CD4-positive, alpha-beta T cell treated with Interleukin-15 for 1 hour (primary cell): ENCODE data around the gene GNAQ.
"Not testable (repeated sequence)": the region's sequence is repeated elsewhere in the genome, so short reads cannot be mapped to it uniquely, and the experiment has no call there.

Experiments used
- DNase-seq: peaks from one replicate; pipeline ENCODE4 v3.0.0-alpha.2; 2020

GNAQ gene

GRCh38 chr9:77865385-77866047 lies 166.1 kb downstream of the GNAQ start:
- DNase-seq, result no peak

DNA sequence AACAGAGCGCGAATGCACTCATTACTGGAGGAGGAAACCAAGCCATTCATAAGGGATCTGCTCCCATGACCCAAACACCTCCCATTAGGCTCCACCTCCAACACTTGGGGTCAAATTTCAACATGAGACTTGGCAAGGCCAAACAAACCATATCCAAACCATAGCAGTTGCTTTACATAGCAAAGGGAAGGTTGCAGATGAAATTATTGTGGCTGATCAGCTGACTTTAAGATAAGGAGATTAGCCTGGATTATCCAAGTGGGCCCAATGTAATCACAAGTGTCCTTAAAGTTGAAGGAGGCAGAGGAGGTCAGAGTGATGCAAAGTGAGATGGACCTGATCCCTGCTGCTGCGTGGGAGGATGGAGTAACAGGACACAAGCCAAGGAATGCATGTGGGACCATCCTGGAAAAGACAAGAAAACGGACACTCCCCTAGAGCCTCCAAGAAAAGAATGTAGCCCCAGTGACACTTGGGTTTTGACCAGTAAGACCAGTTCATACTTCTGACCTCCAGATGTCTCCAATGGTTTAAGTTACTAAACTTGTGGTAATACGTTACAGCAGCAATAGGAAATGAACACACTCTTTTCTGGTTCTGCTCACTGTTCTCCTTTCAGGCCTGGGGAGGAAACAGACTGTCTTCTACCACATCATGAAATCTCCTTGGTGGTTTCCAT lies 167.3 kb downstream of the GNAQ start:
- DNase-seq, result no peak

- DNase-seq, result not testable (repeated sequence)
Observed at GRCh38 chr9:77863638-77864037, 168.0 kb downstream of the GNAQ start.

GRCh38 chr9:77860953-77861352 lies 170.7 kb downstream of the GNAQ start:
- DNase-seq, result not testable (repeated sequence)

DNA sequence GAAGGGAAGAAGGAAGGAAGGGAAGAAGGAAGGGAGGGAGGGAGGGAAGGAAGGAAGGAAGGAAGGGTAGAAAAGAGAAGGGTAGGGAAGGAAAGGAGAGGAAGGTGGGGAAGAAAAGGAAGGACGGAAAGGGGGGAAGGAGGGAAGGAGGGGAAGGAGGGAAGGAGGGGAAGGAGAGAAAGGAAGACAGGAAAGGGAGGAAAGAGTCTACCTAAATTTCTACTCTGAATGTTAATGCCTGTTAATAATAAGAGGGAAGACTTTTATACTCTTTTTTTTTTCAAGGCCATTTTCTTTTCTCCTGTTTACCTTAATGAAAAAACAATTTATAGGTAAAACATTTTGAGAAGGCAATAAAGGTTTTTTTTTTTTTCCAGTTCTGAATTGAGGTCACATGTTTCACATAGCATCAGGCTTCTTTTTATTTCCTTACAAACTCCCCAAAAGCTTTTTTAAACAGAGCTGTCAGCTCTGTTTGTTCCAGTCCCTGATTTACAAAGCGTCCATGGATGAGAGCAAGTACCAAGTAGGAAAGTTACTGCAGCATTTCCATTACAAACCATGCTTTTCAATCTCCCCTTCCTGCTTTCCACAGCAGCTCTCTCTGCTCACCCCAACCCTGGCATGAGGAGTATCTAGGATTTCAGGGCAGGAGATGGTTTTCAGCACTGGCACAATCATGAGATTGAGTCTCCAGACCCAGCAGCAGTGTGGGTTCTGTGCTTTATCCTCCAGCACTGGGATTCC lies 173.9 kb downstream of the GNAQ start:
- no peak for DNase-seq

DNA sequence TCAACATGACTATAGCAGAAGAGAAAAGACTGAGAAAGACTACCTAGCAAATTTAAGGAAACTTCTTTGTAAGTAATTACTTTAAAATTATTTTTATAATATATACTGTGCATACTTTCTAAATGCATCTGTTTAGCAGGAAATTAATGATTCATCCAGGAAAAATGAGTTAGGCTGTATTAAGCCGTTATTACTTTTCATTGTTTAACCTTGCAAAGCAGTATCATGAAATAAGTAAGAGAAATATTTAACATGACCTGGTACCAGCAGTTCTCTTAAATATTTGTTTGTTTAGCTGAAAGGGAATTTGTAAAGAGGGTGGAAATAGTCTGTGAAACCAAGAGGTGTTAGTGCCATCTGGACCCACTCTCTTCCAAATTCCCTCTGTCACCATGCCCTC lies 175.0 kb downstream of the GNAQ start:
- no peak for DNase-seq

GRCh38 chr9:77854916-77855311 lies 176.7 kb downstream of the GNAQ start:
- DNase-seq, result no peak

DNA sequence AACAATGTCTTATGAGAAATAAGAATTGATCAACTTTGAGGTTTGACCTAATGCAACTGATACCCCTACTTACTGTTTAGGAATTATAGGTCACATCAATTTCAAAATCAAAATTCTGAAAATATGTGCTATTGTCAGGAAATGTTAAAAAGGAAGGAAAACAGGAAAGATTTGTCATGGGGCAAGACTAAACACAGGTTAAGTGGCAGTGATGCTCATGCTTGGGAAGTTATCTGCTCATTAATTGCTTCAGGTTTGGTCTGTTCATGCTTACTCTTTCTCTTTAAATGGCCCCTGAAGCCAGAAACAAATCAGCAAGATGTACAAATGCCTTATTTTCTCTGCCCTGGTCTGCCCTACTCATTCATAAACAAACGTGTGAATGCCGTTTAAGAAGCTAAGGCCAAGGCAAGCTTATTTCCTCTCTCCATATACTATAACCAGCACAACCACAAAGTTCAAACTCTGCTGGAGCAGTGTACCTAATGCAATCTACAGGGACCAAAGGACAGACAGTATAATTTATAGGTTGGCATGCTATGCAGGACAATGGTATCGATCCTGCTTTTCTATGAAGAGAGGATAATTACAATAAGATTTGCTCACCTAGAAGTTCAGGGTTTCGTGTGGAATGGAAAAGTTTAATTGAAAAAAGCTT lies 177.2 kb downstream of the GNAQ start:
- DNase-seq, result no peak

DNA sequence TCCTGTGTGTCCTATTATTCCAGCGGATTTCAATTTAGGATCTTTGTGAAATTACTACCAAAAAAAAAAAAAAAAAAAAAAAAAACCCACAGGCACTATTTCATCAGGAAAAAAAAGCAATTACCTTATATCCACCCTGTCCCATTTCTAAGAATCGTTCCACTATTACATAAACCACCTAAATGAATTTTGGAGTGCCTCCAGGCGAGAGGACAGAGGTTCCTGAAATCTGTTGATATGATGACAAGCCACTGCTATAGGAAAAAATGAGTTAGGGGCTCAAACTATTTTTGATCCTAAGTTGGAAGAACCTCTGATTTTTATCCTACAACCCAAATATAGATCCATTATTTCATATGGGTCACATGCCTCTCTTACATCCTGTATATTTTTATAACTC lies 177.9 kb downstream of the GNAQ start:
- DNase-seq, result no peak

GRCh38 chr9:77851882-77852595 lies 179.6 kb downstream of the GNAQ start:
- DNase-seq, result no peak

DNA sequence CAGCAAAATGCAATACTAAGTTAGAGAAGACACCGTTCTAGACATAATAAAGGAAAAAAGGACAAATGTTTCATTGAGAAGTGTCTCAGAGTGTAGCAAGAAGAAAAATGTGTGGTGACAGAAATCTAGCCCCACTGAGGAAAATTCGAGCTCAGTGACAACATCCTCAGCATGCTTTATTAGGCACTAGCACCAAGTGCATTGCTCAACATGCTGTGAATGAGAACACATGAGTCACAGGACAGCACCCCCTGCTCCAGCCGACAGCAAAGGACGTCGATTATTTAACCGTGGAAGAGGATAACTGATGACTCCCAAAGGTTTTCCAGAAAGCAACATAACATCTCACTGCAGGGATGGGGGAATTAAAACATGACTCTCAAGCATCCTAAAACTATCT lies 182.7 kb downstream of the GNAQ start:
- peak; percentile 35 for DNase-seq

DNA sequence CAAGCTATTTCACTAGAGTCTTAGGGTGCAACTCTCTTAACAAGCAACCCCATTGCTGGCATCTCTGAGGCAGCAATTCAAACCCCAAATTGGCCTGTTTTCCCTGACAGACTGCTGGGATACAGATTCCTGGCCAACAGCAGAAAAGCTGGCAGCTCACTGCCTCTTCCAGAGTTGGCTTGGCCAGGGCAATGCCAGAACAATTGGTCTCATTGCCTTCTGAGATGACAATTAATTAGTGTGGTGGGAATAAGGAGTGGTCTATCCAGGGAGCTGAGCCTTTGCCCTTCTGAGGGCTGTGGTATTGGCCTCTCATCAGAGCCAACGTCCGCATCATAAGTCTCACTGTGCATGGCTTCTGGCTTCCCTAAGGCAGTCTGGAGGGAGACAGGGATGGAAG lies 183.2 kb downstream of the GNAQ start:
- DNase-seq, result no peak

DNA sequence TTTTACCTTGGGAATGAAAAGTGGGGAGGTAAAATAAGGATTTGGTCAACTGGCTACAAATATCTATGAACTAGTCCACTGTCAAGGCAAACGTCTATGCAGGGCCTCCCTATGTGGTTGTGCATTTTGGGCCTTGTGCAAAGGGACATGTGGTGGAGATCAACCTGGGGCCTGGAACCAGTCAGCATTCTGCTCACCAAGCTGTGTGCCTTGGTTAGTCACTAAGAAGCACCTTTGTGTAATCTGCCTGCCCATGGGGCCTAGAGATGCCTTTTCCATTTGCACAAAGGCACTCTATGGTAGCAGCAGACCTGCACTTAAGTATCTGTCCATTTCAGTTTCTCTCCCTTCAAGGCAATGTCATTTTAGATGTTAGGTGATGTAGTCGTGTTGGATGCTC lies 184.0 kb downstream of the GNAQ start:
- DNase-seq, result no peak

- no peak for DNase-seq
Observed at GRCh38 chr9:77847059-77847499, 184.5 kb downstream of the GNAQ start.

DNA sequence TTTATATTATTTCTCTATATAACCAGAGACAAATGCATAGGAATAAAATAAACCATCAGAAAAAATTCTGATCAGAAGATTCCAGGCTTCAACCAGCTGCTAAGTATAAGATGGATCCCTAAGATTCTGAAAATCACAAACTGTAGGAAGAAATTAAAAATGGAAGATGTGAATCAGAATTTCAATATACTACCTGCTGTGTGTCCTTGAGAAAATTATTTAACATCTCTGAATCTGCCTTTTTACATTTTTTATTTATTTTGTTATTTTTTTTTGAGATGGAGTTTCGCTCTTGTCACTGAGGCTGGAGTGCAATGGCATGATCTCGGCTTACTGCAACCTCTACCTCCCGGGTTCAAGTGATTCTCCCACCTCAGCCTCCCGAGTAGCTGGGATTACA lies 187.2 kb downstream of the GNAQ start:
- DNase-seq, result no peak

DNA sequence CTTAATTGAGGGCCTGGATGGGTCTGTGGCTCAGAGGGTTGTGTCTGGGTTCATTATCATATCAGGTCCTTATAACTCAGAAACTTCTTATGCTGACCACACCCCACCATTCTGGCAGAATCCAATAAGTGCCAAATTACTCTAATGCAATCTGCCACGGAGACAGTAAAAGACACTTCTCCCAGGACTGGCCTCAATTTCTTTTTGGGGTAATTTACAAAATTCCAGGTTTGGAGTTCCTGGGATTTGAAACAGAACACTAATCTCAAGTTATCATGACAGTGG lies 187.8 kb downstream of the GNAQ start:
- DNase-seq, result no peak

GRCh38 chr9:77843076-77843870 lies 188.3 kb downstream of the GNAQ start:
- DNase-seq, result no peak

GRCh38 chr9:77841739-77842386 lies 189.7 kb downstream of the GNAQ start:
- DNase-seq, result no peak

- no peak for DNase-seq
Observed at GRCh38 chr9:77839459-77840140, 192.0 kb downstream of the GNAQ start.

DNA sequence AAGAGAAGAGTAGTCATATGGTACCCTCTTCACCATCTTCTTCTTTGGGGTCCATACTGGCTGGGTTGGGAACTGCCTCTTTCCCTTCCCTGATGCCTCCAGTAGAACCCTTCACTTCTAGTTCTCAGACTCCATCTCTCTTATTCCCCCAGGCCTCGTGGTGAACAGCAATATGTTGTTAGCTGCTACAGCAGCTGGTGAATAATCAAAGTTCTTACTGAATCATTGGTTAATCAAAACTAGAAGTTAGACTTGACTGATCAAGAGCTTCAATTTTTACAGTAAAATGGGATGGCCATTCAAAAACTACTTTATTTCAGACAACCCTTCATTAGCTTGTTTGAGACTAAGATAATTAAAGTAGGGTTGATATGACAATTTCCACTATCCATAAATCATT lies 192.6 kb downstream of the GNAQ start:
- DNase-seq, result no peak

- DNase-seq, result no peak
Observed at GRCh38 chr9:77834898-77835488, 196.6 kb downstream of the GNAQ start.
